ENCODE data around the gene EPB41L5.
"Not testable (repeated sequence)": the region's sequence is repeated elsewhere in the genome, so short reads cannot be mapped to it uniquely, and the experiment has no call there.

The EPB41L5 gene

DNA sequence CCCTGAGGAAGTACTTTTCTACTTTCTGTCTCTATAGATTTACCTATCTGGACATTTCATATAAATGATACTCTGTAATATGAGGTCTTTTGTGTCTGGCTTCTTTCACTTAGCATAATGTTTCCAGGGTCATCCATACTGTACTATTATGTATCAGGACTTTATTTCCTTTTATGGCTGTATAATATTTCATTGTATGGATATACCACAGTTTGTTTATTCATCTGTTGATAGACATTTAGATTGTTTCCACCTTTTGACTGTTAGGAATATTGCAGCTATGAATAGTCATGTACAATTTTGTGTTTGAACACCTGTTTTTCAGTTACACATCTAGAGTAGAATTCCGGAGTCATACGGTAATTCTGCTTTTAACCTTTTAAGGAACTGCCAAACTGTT lies 136.5 kb downstream of the EPB41L5 start:
- DNase-seq = no peak

DNA sequence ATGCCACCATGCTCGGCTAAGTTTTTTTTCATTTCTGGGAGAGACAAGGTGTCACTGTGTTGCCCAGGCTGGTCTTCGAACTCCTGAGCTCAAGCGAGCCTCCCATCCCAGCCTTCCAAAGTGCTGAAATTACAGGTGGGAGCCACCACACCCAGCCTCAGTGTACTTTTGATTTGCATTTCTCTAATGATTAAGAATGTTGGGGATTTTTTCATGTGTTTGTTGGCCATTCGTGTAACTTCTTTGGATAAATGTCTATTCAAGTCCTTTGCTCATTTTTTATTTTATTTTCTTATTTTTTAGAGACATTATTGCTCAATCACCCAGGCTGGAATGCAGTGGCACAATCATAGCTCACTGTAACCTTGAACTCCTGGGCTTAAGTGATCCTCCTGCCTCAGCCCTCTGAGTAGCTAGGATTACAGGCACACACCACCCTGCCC lies 137.2 kb downstream of the EPB41L5 start:
- DNase-seq = no peak

DNA sequence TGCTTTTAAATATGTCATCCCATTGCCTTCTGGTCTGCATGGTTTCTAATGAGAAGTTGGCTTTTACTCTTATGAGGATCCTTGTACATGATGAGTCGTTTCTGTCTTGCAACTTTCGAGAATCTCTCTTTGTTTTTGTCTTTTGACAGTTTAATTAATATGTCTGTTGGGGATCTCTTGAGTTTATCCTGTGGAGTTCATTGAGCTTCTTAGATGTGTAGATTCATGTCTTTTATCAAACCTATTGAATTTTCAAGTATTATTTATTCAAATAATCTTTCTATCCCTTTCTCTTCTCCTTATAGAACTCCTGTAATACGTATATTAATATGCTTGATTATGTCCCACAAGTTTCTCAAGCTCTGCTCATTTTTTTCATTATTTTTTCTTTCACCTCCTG lies 142.4 kb downstream of the EPB41L5 start:
- DNase-seq = no peak

DNA sequence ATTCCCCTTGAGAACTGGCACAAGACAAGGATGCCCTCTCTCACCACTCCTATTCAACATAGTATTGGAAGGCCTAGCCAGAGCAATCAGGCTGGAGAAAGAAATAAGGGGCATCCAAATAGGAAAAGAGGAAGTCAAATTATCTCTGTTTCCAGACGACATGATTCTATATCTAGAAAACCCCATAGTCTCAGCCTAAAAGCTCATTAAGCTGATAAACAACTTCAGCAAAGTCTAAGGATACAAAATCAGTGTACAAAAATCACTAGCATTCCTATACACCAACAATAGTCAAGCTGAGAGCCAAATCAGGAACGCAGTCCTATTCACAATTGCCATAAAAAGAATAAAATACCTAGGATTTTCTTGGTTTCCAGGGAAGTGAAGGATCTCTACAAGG lies 145.8 kb downstream of the EPB41L5 start:
- not testable (repeated sequence) for DNase-seq

DNA sequence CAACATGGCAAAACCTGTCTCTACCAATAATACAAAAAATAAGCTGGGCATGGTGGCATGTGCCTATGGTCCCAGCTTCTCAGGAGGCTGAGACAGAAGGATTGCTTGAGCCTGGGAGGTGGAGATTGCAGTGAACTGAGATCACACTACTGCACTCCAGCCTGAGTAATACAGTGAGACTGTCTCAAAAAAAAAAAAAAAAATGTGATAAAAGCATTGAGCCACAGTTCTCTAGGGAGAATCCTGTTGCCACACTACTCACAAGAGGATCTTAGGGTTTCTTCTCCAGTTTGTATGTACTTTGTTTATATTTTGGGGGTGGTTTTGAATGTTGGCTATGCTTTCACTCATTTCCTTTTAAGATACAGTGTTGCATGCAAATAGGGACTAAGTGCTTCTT lies 148.3 kb downstream of the EPB41L5 start:
- DNase-seq = no peak

DNA sequence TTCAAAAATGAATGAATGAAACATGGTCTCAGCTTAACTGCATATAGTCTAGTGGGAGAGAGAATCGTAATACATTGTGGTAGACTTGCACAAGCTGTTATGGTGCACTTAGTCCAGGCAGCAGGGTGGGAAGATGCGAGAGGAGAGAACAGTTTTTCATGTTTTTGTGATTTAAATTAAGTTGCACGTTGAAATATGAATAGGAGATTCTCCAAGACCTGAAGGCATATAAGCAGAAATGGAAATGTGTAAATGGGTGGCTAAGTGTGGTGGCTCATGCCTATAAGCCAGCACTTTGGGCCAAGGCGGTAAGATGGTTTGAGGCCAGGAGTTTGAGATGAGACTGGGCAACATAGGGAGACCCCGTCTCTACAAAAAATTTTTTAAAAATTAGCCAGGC lies 149.8 kb downstream of the EPB41L5 start:
- DNase-seq = no peak

DNA sequence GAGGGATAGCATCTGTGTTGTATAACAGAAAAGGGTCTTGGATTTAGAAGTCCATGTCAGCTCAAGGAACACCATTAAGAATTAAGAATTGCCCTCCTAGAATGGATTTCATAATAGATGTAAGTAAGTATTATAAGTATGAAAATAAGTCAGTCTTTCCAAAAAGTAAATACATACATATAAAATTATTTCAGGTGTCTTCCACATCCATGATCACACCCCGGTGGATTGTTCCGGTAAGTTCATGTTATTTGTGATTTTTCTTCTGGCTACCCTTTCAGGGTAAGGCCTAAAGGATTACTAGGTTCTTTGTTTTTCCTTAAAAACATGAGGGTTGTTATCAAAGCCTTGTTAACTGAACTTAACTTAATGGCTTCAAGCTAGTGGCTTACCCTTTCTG lies 154.4 kb downstream of the EPB41L5 start:
- no peak for DNase-seq

DNA sequence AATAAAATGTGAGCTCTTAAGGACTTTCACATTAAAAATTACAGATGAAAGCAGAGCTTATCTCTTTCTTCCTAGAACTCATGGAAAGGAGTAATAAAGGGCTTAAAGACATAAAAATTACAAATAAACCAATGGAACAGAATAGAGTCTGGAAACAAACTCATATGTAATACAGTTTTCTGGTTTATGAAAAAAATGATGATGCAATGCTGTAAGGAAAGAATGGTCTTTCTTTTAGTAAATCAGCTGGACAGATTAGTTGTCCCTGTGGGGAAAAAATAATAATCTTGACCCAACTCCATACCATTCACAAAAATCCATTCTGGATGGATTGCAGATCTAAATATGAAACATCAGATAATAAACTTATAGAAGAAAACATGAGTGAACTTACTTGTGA lies 156.1 kb downstream of the EPB41L5 start:
- DNase-seq = no peak

DNA sequence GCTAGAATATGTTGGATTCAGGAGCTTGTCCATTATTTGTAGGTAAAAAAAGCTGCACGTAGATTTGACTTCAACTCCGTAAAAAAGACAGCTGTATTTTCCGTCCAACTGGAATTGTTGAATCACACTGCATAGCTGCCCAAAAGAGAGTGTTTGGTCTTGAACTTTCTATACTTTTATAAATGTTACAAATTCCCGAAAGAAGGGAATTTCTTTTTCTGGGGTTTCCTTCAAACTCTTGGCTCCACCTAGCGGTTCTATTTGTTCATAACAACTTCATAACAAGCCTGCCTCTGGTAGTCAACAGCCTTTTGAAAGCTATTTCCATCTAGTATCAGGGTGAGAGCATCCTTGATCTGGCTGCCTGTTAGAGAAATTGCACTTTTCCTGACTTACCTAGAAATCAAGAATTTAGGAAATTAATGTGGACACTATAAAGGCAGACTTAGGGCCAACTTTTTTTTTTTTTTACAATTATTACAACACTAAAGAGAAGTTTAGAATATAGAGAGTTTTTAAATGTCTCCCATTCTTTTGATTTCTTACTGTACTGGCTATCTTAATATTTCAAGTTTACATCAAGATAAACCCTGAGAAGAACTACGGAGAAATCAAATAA lies 162.2 kb downstream of the EPB41L5 start:
- DNase-seq = peak in 1 of 2 experiments; percentile 51

DNA sequence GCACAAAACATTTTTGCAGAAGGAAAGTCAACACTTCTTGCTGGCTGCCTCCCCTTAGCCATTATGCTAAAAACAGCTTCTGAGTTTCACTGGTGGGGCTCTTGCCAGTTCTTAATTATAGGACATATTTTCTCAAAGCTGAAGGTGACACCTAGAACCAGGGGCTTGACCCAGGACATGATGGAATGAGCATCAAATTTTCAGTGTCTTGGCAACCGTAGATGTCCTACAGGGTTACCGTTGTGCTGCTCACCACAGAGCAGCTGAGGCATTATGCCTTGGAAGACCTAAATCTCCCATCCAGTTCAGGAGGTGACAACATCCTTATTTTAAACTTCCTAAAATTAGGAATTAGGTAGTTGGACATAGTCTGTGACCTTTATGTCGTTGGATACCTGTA lies 163.6 kb downstream of the EPB41L5 start:
- DNase-seq = no peak

DNA sequence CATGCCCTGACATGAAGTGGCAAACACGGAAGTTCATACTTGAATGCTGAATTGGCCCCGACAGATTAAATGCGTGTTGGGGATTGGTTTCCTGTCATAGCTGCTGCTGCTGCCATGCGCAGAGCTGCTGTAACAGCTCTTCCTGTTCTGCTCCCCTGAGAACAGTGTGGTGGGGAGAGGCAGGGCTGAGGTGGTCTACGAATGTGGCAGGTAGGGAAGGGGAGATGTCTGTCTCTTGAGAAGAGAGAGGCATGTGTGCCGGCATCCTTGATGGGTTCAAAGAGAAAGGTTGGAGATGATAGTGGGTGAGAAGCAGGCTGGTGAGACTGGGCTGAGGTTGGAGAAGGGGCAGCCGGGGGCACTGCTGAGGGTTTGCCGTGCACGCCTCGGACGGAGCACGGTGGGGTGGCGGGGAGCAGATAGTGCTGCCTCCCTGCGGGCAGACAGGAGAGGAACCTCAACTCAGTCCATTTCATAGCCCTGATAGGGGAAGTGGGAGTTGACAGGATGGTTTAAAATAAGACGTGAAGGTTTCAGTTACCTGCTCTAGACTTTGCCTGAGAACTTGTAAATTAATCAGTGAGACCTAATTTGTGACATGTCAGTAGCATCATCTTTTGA lies 164.2 kb downstream of the EPB41L5 start:
- DNase-seq = no peak

DNA sequence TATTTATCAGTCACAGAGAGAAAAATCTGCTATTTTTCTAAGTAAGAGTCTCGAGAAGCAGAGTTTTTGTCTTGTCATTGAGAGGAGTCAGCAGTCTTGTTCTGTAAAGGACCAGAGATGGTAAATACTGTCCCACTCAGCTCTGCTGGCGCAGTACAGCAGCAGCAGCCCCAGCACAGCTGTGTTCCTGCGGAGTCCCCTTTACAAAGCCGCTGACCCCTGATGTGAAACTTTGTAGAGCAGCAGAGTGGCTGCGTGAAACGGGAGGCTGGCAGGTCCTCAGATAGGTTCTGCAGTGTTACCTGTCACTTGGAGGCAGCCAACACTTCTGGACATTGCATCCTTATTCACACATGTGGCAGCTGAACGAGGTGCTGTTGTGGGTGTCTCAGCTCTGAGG lies 165.1 kb downstream of the EPB41L5 start:
- no peak for DNase-seq

DNA sequence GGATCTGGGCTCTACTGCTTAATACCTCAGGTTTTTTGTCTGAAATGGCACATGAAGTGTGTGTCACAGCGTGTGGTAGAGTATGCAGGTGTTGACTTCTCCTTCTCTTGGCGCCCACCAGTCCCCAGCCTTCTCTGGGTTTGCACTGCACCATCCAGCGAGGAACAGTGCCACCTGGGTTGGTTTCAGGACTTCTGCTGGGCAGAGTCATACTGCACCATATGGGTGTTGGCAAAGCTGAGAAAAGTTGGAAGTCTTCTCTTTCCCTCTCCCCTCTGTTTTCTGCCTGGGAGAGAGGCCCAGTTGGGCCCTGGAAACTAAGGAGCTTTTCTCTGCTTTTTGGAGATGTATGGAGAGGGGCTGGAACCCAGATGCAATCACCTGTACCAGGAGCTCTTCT lies 166.5 kb downstream of the EPB41L5 start:
- no peak for DNase-seq

DNA sequence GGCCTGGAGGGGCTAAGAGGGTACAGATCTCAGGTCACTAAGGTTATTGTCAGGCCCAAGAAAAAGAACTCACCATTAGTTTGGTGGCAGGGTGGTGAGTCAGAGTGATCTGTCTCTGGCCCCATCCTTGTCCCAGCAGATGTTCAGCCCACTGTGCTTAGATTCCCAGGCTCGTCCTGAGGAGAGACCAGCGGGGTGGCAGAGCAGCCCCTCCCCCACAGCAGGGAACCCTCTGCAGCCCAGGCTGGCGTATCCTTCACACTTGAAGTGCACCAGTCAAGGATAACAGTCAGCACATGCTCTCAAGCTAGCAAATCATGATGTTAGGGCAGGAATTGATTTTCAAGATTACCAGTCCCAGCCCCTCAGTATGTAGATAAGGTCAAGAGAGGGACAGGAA lies 167.2 kb downstream of the EPB41L5 start:
- DNase-seq = no peak

DNA sequence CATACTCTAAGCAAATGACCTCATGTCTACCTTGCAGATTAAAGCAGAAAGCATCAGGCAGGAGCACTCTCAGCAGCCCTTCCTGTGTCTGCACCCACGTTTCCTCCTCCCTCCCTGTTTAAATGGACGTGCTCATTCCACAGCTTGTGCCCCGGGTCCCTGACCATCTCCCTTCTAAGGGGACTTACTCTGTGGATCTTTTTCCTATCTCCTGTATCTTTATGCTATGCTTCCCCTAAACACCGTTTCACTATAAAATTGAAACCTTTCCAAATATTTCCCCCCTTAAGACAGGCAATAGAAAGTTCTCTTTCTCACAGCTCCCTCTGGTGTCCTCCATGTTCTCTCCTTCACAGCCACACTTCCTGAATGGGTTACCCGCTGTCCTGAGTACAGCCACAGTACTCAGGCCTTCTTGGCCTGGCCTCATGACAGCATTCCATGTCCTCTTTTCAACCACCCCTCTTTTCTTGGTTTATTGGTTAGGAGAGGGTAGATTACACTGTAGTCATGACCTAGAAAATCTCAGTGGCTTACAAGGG lies 169.2 kb downstream of the EPB41L5 start:
- DNase-seq = no peak

DNA sequence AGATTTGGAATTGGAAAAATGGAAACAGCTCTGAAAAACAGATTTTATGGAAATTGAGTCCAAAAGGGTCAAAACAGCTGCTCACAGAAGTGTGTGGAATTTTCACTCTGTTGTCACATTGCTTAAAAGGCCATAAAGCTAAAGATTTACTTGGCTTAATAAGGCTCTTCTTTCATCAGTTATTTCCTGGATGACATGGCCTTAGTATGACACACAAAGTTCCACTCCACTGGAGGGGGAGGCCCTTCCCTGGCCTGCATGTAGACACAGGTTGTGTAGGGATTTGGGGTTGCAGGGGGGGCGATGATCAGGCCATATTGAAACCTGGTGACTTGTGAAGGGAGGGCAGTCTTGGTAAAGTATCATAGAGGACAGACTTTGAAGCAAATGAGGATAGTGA lies 176.3 kb downstream of the EPB41L5 start:
- DNase-seq = no peak

DNA sequence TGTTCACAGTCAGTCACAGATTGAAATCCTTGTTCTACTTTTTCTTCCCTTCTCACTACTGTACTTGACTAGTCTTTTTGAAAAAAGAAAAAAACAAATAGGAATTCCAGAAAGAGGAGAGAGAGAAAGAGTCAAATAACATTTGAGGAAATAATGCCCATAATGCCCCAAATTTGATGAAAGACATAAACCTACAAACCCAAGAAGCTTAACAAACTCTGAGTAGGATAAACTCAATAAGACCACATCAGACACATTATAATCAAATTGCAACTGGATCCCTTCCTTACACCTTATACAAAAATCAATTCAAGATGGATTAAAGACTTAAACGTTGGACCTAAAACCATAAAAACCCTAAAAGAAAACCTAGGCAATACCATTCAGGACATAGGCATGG lies 179.4 kb downstream of the EPB41L5 start:
- DNase-seq = no peak

DNA sequence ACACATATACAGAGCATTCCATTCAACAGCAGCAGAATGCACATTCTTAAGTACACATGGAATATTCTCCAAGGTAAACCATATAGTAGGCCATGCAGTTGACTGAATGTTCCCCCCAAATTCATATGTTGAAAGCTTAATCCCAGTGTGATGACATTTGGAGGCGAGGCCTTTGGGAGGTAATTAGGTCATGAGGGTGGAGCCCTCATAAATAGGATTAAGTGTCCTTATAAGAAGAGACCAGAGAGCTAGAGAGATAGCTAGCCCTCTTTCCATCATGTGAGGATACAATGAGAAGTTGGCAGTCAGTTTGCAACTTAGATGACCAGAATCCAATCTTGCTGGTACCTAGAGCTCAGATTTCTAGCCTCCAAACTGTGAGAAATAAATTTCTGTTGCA lies 182.7 kb downstream of the EPB41L5 start:
- DNase-seq = no peak

DNA sequence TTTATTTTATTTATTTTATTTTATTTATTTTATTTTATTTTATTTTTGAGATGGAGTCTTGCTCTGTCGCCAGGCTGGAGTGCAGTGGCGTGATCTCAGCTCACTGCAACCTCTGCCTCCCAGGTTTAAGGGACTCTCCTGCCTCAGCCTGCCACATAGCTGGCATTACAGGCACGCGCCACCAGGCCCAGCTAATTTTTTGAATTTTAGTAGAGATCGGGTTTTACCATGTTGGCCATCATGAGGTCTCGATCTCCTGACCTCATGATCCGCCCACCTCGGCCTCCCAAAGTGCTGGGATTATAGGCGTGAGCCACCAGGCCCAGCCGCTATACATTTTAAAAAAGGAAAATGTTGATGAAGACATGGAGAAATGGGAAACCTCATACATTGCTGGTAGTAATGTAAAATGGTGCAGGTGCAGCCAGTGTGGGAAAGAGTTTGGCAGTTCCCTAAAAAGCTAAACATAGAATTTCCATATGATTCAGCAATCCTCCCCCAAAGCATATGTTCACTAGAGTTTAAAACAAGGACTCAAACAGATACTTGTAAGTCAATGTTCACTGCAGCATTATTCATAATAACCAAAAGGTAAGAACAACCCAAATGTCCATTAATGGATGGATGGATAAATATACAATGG lies 187.1 kb downstream of the EPB41L5 start:
- DNase-seq = not testable (repeated sequence)

DNA sequence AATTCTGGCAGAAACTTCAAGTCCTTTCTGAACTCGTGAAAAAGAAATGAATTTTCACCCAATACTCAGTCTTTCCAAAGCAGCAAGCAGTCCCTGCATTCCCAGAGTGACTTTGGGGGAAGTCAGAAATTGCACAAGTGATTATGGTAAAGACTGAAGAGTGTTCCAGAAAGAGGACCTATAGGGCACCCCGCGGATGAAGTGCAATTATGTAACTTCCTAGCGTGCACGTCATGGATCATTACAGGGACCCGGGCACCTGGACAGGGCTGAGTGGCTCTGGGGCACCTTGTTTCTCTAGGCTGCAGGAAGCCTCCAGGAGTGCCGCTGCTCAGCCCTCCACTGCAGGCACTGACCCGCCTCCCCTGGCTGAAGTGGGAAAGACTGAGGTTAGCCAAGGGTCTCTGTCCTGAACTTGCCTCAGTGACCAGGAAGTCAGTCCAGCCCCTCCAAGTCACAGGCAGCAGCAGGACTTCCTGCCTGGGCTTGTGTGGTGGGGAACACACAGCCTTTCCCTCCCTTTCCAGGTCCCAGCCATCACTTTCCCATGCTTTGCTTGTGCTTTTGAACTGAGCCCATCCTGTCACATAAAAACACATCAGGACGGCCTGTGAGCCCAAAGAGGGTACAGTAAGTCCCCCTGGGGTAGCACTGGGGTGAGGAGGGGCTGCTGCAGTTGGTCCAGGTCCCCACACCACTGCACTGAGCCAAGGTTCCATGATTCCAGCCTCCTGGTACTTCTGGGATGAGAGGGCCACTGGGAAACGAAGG lies 190.6 kb downstream of the EPB41L5 start:
- no peak for DNase-seq

DNA sequence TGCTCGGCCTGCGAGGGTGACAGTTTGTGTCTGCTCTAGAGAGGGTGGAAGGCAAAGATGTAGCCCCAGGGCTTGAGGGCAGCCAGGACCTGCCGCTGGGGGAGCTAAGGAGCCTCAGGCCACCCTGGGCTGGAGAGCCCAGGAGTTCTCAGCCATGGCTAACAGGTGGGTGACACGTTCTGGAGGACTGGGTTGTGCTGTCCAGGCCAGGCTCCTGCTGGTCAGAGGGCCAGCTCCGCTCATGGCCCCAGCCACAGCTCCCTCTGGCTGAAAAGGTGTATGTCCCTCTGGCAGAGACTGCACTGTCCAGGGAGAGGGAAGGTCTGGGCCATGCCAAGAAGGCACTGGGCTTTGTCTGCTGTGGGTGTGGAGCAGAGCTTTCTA lies 191.1 kb downstream of the EPB41L5 start:
- DNase-seq = no peak

DNA sequence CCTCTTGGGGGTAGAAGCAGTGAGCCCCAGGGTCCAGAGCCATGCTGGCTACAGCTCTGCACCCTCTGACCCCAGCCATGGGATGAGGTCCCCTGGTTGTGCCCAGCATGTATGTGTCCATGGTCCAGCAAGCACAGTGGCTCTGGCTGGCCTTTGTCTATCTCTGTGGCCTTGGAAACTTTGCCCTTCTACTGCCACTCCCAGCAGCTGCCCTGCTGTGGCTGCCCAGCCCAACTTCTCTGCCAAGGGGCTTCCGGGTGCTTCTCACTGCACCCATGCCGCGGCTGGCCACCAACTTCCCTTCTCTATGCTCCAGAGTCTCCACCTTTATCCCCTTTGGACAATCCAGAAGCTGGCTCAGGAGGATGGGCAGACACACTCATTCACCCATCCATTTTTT lies 191.5 kb downstream of the EPB41L5 start:
- no peak for DNase-seq

DNA sequence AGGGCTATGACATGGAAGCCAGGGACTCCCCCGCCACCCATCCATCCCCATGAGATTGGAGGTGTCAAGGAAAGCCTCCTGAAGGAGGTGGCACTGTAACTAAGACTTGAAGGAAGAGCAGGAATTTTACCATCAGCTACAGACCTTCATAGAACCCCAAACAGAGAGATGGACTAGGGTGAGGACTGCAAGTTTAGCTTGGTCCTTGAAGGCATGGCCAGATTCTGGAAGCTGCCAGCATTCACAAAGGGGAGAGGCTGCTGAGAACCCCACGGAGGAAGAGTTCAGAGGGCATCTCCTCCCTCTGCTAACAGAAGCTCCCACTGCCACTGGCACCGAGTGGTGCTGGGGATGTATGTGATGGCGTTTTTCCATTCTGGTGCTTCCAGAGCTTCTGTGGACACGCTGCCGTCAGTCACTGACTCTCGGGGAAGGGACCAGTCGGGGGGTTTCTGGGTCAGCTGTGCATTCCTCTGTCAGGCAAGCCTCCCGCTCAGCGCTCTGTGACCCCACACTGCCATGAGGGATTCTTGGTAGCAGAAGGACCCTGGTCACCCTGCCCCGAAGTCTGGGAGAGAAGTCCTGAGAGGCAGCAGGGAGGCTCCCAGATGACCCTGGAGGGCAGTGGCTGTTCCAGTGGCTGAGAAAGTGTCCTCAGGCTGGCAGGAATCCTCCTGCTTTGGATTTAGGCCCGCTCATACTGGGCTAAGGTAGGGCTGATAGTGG lies 192.2 kb downstream of the EPB41L5 start:
- no peak for DNase-seq
